Sigmoid colon (tissue), 7 donors: ENCODE data around the gene HTRA2. TPM values are rescaled to one million over a fixed set of nuclear protein-coding genes. Genes with fewer than 3 reads are reported as not detected.

Experiments
- DNase-seq: peaks from one replicate; pipeline ENCODE4 v3.0.0-alpha.2; 2019
- H3K27ac ChIP-seq, 4 donors: fragments of 200-600 bp; sonication (generic); one replicate each; pipeline ENCODE4 v1.5.1; 2016 to 2019; ENCODE audit warnings: mild to moderate bottlenecking in 1 of 4
- H3K27me3 ChIP-seq, 3 donors: fragments of 200-600 bp; sonication (generic); one replicate each; pipeline ENCODE4 v1.5.1; 2019; ENCODE audit warnings: mild to moderate bottlenecking in 1 of 3
- H3K36me3 ChIP-seq, 4 donors: fragments of 200-600 bp; sonication (generic); one replicate each; pipeline ENCODE4 v1.5.1; 2016 to 2019
- H3K4me1 ChIP-seq, 4 donors: fragments of 200-600 bp; sonication (generic); one replicate each; pipeline ENCODE4 v1.5.1; 2017 to 2019
- H3K4me3 ChIP-seq, 4 donors: fragments of 200-600 bp; sonication (generic); one replicate each; pipeline ENCODE4 v1.5.1; 2017 to 2019; ENCODE audit warnings: mild to moderate bottlenecking in 2 of 4, moderate library complexity in 1 of 4
- H3K9me3 ChIP-seq, 4 donors: fragments of 200-600 bp in 3 of 4; sonication (generic) in 3 of 4; one replicate each; pipeline versions ENCODE4 v1.5.1 to v1.6.1; 2013 to 2019
- EP300 ChIP-seq, 4 donors: sonication (generic); formaldehyde crosslinking; IDR thresholded peaks; one replicate each; pipeline ENCODE4 v1.6.1; 2017; ENCODE audit warnings: antibody characterized with exemption in 4 of 4
- POLR2A ChIP-seq, 2 donors: fragments of 450-650 bp; IDR thresholded peaks; one replicate each; pipeline ENCODE4 v1.6.1; 2016; ENCODE audit warnings: antibody characterized with exemption in 2 of 2, mild to moderate bottlenecking in 2 of 2, moderate library complexity in 2 of 2
- POLR2AphosphoS5 ChIP-seq, 4 donors: sonication (generic); formaldehyde crosslinking; IDR thresholded peaks; one replicate each; pipeline ENCODE4 v1.6.1; 2017; ENCODE audit warnings: antibody characterized with exemption in 4 of 4
- WGBS, 2 donors: extraction: QIAGEN DNeasy Blood & Tissue Kit; methylation state at CpG; one replicate each; pipeline ENCODE4 v1.1.7; 2013; 5-methylcytosine and 5-hydroxymethylcytosine counted together
- intact Hi-C: fragments of 100-400 bp; cut with DNase I; formaldehyde crosslinking; loops from one replicate; pipeline ENCODE4 v1.15.1; 2023
- polyA plus RNA-seq, 3 donors: library from polyadenylated mRNA; stranded (reverse); fragments of 200-250 nt; gene quantifications; one replicate each; pipeline ENCODE4 v1.2.3, GENCODE V29; 2013
- total RNA-seq, 4 donors: library from RNA; depleted of rRNA; stranded (reverse); fragments of >200 nt; gene quantifications; one replicate each; pipeline ENCODE4 v1.1.0, GENCODE V29; 2016
- TF ChIP-seq, protein P1 (sequence below), 4 experiments: fragments of 450-650 bp in 3 of 4; fragments of 200-600 bp in 1 of 4; IDR thresholded peaks; one replicate each; pipeline ENCODE4 v1.5.1; 2016 to 2019; ENCODE audit warnings: antibody characterized with exemption in 4 of 4, mild to moderate bottlenecking in 3 of 4, moderate library complexity in 2 of 4
- donor health status: healthy with polysubstance abuse.
- donor health status: Bipolar disorder and iron deficiency.
- donor health status: healthy.

The HTRA2 gene
- total and polyA plus RNA-seq, 7 donors, result 19.7 to 39.8 (median 29.6) TPM

DNA sequence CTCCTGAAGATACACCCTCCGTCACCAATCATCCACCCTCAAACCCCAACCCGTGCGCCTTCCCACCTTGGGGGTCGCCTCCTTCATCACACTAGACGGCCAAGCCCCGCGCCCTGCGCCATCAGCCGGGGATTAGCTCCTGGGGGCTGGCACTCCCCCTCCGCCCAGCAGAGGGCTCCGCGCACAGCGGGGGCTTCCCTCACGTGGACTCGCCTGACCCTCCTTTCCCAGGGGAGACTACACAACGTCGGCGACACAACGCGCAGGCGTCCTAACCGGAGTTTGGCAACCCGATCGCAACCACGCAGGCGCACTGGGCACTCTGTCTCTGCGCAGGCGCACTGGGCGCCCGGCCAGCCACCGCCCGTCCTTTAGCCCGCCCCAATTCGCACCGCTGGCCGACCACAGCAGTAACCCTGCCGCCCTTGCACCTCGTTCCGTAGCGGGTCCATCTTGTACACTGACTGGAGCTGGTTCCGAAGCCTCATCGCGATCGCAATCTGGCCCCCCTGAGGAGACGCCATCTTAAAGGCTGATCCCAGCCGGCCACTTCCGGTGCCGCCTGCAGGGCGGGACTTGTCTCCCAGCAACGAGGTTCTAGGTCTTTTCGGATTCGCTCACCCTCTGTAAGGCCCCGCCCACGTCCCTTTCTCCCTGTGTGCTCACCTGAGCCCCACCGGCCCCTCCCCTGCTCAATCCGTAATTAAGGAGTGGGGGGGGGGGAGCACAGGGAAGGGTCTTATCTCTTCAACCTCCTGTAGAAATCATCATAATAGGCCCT is 22.4 kb upstream of the HTRA2 start, which contains the start of gene PCGF1:
TSS of gene PCGF1 (minus strand) at position 551 of the 781 bp plus-strand sequence. CDS start at position 524, 27 bp downstream.
- peak; percentile 99 for DNase-seq
- TF ChIP-seq POLR2A (IDR thresholded peaks at IDR 0.05), result no peak
- no peak for TF ChIP-seq EP300 (IDR thresholded peaks at IDR 0.05)
- TF ChIP-seq POLR2AphosphoS5 (IDR thresholded peaks at IDR 0.05), result peak; percentile 51 to 85 (median 70)
- TF ChIP-seq, protein P1, sequence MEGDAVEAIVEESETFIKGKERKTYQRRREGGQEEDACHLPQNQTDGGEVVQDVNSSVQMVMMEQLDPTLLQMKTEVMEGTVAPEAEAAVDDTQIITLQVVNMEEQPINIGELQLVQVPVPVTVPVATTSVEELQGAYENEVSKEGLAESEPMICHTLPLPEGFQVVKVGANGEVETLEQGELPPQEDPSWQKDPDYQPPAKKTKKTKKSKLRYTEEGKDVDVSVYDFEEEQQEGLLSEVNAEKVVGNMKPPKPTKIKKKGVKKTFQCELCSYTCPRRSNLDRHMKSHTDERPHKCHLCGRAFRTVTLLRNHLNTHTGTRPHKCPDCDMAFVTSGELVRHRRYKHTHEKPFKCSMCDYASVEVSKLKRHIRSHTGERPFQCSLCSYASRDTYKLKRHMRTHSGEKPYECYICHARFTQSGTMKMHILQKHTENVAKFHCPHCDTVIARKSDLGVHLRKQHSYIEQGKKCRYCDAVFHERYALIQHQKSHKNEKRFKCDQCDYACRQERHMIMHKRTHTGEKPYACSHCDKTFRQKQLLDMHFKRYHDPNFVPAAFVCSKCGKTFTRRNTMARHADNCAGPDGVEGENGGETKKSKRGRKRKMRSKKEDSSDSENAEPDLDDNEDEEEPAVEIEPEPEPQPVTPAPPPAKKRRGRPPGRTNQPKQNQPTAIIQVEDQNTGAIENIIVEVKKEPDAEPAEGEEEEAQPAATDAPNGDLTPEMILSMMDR (IDR thresholded peaks at IDR 0.05), result peak in 2 of 4 experiments; percentile 12 to 17
- Histone ChIP-seq H3K27me3 (peaks cover 6 to 75% (median 34%) of the 10 kb centered on the region in 3 donors), H3K27ac (peak within 1 kb of the TSS; percentile 96 to 99 (median 97)), H3K36me3 (peaks cover 0 to 20% (median 12%) of the 10 kb centered on the region in 4 donors), H3K4me1 (peaks cover 0 to 46% (median 37%) of the 10 kb centered on the region in 4 donors), H3K9me3 (no peaks in the 10 kb centered on the region), H3K4me3 (peak within 1 kb of the TSS; percentile 60 to 87 (median 76))
- intact Hi-C loops, result loop anchor here (1.0 kb wide), 3 partner anchors 22 to 47 kb away; partner anchors contain the start of genes AUP1, DOK1, HTRA2 and TTC31
- 0 to 1% methylated on average over 56 of the region's 56 CpGs for WGBS, 2 donors

DNA sequence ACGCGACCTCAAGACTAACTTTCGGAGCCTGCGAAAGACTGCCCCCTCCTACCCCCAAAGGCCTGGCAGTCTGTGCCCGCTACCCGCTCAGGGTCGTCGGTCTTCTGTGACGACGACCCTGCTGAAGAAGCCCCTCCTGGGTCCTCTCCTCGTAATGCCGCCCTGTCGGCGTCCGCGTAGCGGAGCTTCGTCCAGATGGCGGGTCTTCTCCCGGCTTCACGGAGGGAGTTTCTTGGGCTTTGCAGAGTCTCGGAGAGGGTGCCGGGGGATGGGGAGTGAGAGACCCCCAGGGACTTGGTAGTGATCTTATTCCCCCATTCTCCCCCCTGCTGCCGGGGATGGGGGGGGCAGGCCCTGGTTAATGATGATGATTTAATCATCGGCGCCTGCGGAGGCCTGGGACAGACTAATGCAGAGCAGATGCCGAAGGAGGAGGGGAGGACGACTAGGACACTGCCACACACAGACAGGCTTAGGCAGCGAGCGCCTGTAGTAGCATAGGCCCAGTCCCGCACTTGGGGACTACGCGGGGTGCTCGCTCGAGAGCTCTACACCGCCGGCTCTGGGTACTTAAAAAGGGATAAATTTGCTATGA is 21.7 kb upstream of the HTRA2 start:
- DNase-seq, result no peak
- peak overlapping the region; percentile 60 to 87 (median 76) for H3K4me3 ChIP-seq
- intact Hi-C loops, result loop anchor here (1.0 kb wide), 3 partner anchors 21 to 46 kb away; partner anchors contain the start of genes AUP1, DOK1, HTRA2 and TTC31
- H3K4me1 ChIP-seq, result peaks cover 0 to 39% (median 30%) of the 10 kb centered on the region in 4 donors
- peak overlapping the region; percentile 96 to 99 (median 97) for H3K27ac ChIP-seq
- no peaks in the 10 kb centered on the region for H3K9me3 ChIP-seq
- H3K27me3 ChIP-seq, result peaks cover 6 to 75% (median 34%) of the 10 kb centered on the region in 3 donors
- 7 to 10% methylated on average over 38 of the region's 38 CpGs for WGBS, 2 donors
- peaks cover 0 to 20% (median 12%) of the 10 kb centered on the region in 4 donors for H3K36me3 ChIP-seq
- TF ChIP-seq POLR2AphosphoS5 (IDR thresholded peaks at IDR 0.05), result no peak
- TF ChIP-seq EP300 (IDR thresholded peaks at IDR 0.05), result no peak
- TF ChIP-seq, protein P1 (IDR thresholded peaks at IDR 0.05), result no peak
- TF ChIP-seq POLR2A (IDR thresholded peaks at IDR 0.05), result no peak

DNA sequence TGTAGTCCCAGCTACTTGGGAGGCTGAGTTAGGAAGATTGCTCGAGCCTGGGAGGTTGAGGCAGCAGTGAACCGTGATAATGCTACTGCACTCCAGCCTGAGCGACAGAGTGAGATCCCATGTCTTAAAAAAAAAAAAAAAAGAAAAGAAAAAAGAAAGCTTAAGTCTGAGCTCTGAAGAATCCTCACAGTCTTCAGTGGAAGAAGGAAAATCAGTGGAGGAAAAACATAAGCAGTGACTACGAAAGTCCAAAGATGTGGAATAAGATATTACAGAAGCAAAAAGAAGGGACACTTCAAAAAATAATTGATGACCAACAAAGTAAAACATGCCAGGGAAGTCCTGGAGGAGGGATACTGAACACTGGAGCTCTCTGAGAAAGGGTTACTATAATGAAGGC is 19.5 kb upstream of the HTRA2 start:
- H3K9me3 ChIP-seq, result no peaks in the 10 kb centered on the region
- no peak overlapping the region for H3K4me3 ChIP-seq
- no peak for DNase-seq
- peaks cover 28 to 75% (median 56%) of the 10 kb centered on the region in 3 donors for H3K27me3 ChIP-seq
- peaks cover 0 to 10% (median 7%) of the 10 kb centered on the region in 4 donors for H3K36me3 ChIP-seq
- intact Hi-C loops, result no loop called here
- peaks cover 0 to 45% (median 39%) of the 10 kb centered on the region in 4 donors for H3K4me1 ChIP-seq
- no peak overlapping the region for H3K27ac ChIP-seq
- 85 to 87% methylated on average over 4 of the region's 4 CpGs for WGBS, 2 donors
- TF ChIP-seq, protein P1 (IDR thresholded peaks at IDR 0.05), result no peak
- TF ChIP-seq POLR2AphosphoS5 (IDR thresholded peaks at IDR 0.05), result no peak
- no peak for TF ChIP-seq POLR2A (IDR thresholded peaks at IDR 0.05)

DNA sequence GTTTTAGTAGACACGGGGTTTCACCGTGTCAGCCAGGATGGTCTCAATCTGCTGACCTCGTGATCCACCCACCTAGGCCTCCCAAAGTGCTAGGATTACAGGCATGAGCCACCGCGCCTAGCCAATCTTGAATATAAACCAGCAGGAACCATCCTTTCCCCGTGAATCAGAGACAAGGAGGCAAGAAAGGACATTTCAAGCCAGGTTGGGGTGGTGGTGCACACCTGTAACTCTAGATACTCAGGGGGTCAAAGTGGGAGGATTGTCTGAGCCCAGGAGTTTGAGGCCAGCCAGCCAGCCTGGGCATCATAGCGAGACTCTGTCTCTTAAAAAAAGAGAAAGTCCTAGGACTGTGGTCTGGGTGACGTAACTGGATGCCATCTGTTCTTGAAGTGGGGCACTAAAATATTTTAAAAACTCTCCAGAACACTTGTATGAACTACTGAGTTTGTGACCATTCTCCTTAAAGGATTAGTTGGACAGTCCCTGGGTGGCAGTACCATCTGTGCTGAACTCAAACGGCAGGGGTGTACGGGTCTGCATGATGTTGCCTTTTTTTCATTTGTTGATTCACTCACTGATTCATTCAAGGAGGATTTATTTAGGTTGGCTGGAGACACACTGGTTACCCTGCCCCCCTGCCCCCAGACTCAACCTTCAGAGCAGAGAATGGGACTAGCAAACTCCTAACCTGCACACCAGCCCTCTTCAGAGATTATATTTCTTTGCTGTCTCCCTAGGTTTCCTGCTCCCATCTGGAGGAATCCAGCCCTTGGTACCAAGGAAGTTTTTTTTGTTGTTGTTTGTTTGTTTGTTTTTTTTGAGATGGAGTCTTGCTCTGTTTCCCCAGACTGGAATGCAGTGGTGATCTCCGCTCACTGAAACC is 18.4 kb upstream of the HTRA2 start:
- Histone ChIP-seq H3K27ac (no peak overlapping the region), H3K4me1 (peaks cover 0 to 45% (median 40%) of the 10 kb centered on the region in 4 donors), H3K4me3 (no peak overlapping the region), H3K27me3 (peaks cover 39 to 75% (median 67%) of the 10 kb centered on the region in 3 donors), H3K36me3 (no peaks in the 10 kb centered on the region), H3K9me3 (no peaks in the 10 kb centered on the region)
- TF ChIP-seq EP300 (IDR thresholded peaks at IDR 0.05), result no peak
- no peak for TF ChIP-seq POLR2AphosphoS5 (IDR thresholded peaks at IDR 0.05)
- TF ChIP-seq, protein P1 (IDR thresholded peaks at IDR 0.05), result no peak
- TF ChIP-seq POLR2A (IDR thresholded peaks at IDR 0.05), result no peak
- DNase-seq, result no peak
- intact Hi-C loops, result no loop called here
- WGBS, 2 donors, result 29 to 39% methylated on average over 11 of the region's 11 CpGs
